CD14-positive monocyte (primary cell): ENCODE results near the gene DTNB. TPM values are rescaled to one million over a fixed set of nuclear protein-coding genes. Genes with fewer than 3 reads are reported as not detected.

Source experiments
- DNase-seq, 3 donors: peaks; one replicate each; pipeline ENCODE4 v3.0.0-alpha.2; 2011 to 2022
- H2AFZ ChIP-seq: 2 replicates; pipeline ENCODE4 v1.6.0; 2012; ENCODE audit warnings: mild to moderate bottlenecking, low read depth, low read length, inconsistent platforms; ENCODE audit not compliant: insufficient read depth, poor library complexity, severe bottlenecking
- H3K27ac ChIP-seq, 2 donors: 1 replicate in 1 of 2; 2 replicates in 1 of 2; pipeline ENCODE4 v1.5.1; 2012 to 2013; ENCODE audit warnings: low read length in 2 of 2, control low read depth in 1 of 2, inconsistent platforms in 1 of 2, low read depth in 1 of 2, mild to moderate bottlenecking in 1 of 2
- H3K27me3 ChIP-seq, 2 donors: one replicate each; pipeline versions ENCODE4 v1.6.0 to v1.6.1; 2011 to 2013; ENCODE audit warnings: low read length in 2 of 2; ENCODE audit not compliant: control insufficient read depth in 2 of 2, insufficient read depth in 2 of 2
- H3K36me3 ChIP-seq, 2 donors: replicated peaks in 1 of 2; 1 replicate in 1 of 2; 2 replicates in 1 of 2; pipeline versions ENCODE4 v1.5.1 to v1.6.1; 2012 to 2013; ENCODE audit warnings: low read length in 2 of 2, control low read depth in 1 of 2, inconsistent platforms in 1 of 2, mild to moderate bottlenecking in 1 of 2; ENCODE audit not compliant: insufficient read depth in 2 of 2, control insufficient read depth in 1 of 2
- H3K4me1 ChIP-seq, 2 donors: 1 replicate in 1 of 2; 2 replicates in 1 of 2; pipeline versions ENCODE4 v1.5.1 to v1.6.1; 2012 to 2013; ENCODE audit warnings: low read length in 2 of 2, control low read depth in 1 of 2, inconsistent platforms in 1 of 2, mild to moderate bottlenecking in 1 of 2, moderate library complexity in 1 of 2; ENCODE audit not compliant: insufficient read depth in 2 of 2, control insufficient read depth in 1 of 2
- H3K4me2 ChIP-seq: replicated peaks from 2 replicates; pipeline ENCODE3; 2012; ENCODE audit warnings: low read length, moderate library complexity, mild to moderate bottlenecking; ENCODE audit not compliant: poor library complexity, severe bottlenecking; ENCODE audit errors: extremely low read depth
- H3K4me3 ChIP-seq, 3 experiments: fragments of 200-600 bp in 1 of 3; sonication (generic) in 1 of 3; replicated peaks in 1 of 3; 1 replicate in 2 of 3; 2 replicates in 1 of 3; pipeline ENCODE4 v1.5.1; 2011 to 2013; ENCODE audit warnings: low read length in 3 of 3, mild to moderate bottlenecking in 3 of 3, control low read depth in 2 of 3, low read depth in 2 of 3, inconsistent platforms in 1 of 3, moderate library complexity in 1 of 3
- H3K79me2 ChIP-seq: 2 replicates; pipeline ENCODE4 v1.6.0; 2012; ENCODE audit warnings: mild to moderate bottlenecking, control low read depth, inconsistent platforms, low read length, moderate library complexity; ENCODE audit not compliant: insufficient read depth
- H3K9ac ChIP-seq: 2 replicates; pipeline ENCODE4 v1.6.0; 2017; ENCODE audit warnings: low read length, mild to moderate bottlenecking; ENCODE audit not compliant: insufficient read depth, poor library complexity, severe bottlenecking
- H3K9me3 ChIP-seq, 2 donors: replicated peaks in 1 of 2; 1 replicate in 1 of 2; 2 replicates in 1 of 2; pipeline versions ENCODE4 v1.5.1 to v1.6.1; 2012 to 2013; ENCODE audit warnings: low read length in 2 of 2, control low read depth in 1 of 2; ENCODE audit not compliant: control insufficient read depth in 1 of 2, insufficient read depth in 1 of 2
- H4K20me1 ChIP-seq: 2 replicates; pipeline ENCODE4 v1.6.0; 2012; ENCODE audit warnings: mild to moderate bottlenecking, low read length, control low read depth, moderate library complexity; ENCODE audit not compliant: insufficient read depth
- H3K27ac Mint-ChIP-seq, 7 donors: one replicate each; pipeline ENCODE4 v1.8.0; 2020; ENCODE audit warnings: mild to moderate bottlenecking in 7 of 7, mixed read lengths in 7 of 7, moderate library complexity in 6 of 7, inconsistent platforms in 2 of 7
- H3K27me3 Mint-ChIP-seq, 3 donors: one replicate each; pipeline ENCODE4 v1.8.0; 2021 to 2022; ENCODE audit warnings: low read depth in 3 of 3, mild to moderate bottlenecking in 3 of 3, mixed read lengths in 3 of 3, moderate library complexity in 3 of 3, inconsistent platforms in 1 of 3
- H3K36me3 Mint-ChIP-seq, 2 donors: one replicate each; pipeline ENCODE4 v1.8.0; 2020; ENCODE audit warnings: mixed read lengths in 2 of 2, inconsistent platforms in 1 of 2, mild to moderate bottlenecking in 1 of 2
- H3K4me1 Mint-ChIP-seq: one replicate; pipeline ENCODE4 v1.8.0; 2020; ENCODE audit warnings: mild to moderate bottlenecking, mixed read lengths
- H3K4me3 Mint-ChIP-seq, 2 donors: one replicate each; pipeline ENCODE4 v1.8.0; 2020; ENCODE audit warnings: mild to moderate bottlenecking in 2 of 2, mixed read lengths in 2 of 2, moderate library complexity in 1 of 2
- H3K9me3 Mint-ChIP-seq, 7 donors: one replicate each; pipeline ENCODE4 v1.8.0; 2020 to 2022; ENCODE audit warnings: mixed read lengths in 7 of 7, mild to moderate bottlenecking in 6 of 7, moderate library complexity in 6 of 7, inconsistent platforms in 2 of 7
- WGBS: methylation state at CpG from one replicate; pipeline ENCODE4 v1.1.5; 2013; ENCODE audit warnings: missing lambda C conversion rate; ENCODE audit not compliant: insufficient coverage; 5-methylcytosine and 5-hydroxymethylcytosine counted together
- intact Hi-C, 2 donors: fragments of 100-400 bp; cut with micrococcal nuclease; formaldehyde crosslinking; loops; one replicate each; pipeline versions ENCODE4 v1.15.0 to v1.15.1; 2023
- polyA plus RNA-seq, 3 donors: library from polyadenylated mRNA; depleted of rRNA in 1 of 3; unstranded in 2 of 3; stranded (reverse) in 1 of 3; fragments of 300-500 nt in 2 of 3; fragments of >200 nt in 1 of 3; fragmentation: Illumina TruSeq in 2 of 3; gene quantifications; 1 replicate in 2 of 3; 2 replicates in 1 of 3; pipeline ENCODE4 v1.2.3, GENCODE V29; 2012 to 2021
- TF ChIP-seq, protein P1 (sequence below): fragments of 200-600 bp; IDR thresholded peaks from one replicate; pipeline ENCODE4 v1.8.0; 2022; ENCODE audit warnings: antibody characterized with exemption, mild to moderate bottlenecking

DTNB gene
- polyA plus RNA-seq, 3 donors, result 3.0 to 4.2 (median 3.3) TPM

DNA sequence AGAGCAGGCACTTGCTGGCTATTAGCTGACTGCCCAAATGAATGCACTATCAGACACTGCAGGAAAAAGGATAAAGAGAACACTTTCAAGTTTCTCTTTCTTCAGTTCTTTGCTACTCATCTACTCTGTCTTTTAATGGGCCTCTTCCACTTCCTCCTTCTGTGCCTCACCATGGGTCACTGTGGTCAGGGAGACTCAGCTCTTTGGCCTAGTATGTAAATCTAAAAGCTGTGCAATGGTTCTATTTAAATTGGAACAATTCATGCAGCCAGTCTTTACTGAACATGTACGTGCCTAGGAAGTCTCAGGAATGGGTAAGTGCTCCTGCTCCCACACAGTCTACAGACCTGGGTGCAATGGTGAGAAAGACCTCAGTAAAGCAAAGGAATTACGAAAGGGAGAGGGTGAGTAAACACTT, 252.5 kb downstream of the DTNB start:
- Mint-ChIP-seq H3K4me3 (peak overlapping the region; percentile 47 to 72), H3K4me1 (peaks cover 37% of the 10 kb centered on the region), H3K27ac (peak overlapping the region; percentile 37 to 94 (median 79)), H3K27me3 (peaks cover 0 to 3% (median 0%) of the 10 kb centered on the region in 3 donors), H3K9me3 (peaks cover 3 to 9% (median 6%) of the 10 kb centered on the region in 7 donors), H3K36me3 (peaks cover 0 to 5% of the 10 kb centered on the region in 2 donors)
- 10% methylated on average over 1 of the region's 2 CpGs for WGBS
- peaks cover 33 to 34% of the 10 kb centered on the region in 2 donors for H3K4me1 ChIP-seq
- TF ChIP-seq, protein P1, sequence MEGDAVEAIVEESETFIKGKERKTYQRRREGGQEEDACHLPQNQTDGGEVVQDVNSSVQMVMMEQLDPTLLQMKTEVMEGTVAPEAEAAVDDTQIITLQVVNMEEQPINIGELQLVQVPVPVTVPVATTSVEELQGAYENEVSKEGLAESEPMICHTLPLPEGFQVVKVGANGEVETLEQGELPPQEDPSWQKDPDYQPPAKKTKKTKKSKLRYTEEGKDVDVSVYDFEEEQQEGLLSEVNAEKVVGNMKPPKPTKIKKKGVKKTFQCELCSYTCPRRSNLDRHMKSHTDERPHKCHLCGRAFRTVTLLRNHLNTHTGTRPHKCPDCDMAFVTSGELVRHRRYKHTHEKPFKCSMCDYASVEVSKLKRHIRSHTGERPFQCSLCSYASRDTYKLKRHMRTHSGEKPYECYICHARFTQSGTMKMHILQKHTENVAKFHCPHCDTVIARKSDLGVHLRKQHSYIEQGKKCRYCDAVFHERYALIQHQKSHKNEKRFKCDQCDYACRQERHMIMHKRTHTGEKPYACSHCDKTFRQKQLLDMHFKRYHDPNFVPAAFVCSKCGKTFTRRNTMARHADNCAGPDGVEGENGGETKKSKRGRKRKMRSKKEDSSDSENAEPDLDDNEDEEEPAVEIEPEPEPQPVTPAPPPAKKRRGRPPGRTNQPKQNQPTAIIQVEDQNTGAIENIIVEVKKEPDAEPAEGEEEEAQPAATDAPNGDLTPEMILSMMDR, result no peak
- H3K79me2 ChIP-seq, result no peaks in the 10 kb centered on the region
- H3K4me3 ChIP-seq, result peak overlapping the region in 1 of 3 experiments; percentile 29
- peak overlapping the region; percentile 51 for H3K4me2 ChIP-seq
- peak; percentile 61 to 65 (median 62) for DNase-seq
- no peaks in the 10 kb centered on the region for H3K9me3 ChIP-seq
- H2AFZ ChIP-seq, result no peak overlapping the region
- intact Hi-C loops, result no loop called here
- H3K9ac ChIP-seq, result no peak overlapping the region
- H3K27me3 ChIP-seq, result no peaks in the 10 kb centered on the region
- H3K36me3 ChIP-seq, result no peaks in the 10 kb centered on the region
- H3K27ac ChIP-seq, result peak overlapping the region; percentile 44 to 71
- H4K20me1 ChIP-seq, result no peaks in the 10 kb centered on the region

DNA sequence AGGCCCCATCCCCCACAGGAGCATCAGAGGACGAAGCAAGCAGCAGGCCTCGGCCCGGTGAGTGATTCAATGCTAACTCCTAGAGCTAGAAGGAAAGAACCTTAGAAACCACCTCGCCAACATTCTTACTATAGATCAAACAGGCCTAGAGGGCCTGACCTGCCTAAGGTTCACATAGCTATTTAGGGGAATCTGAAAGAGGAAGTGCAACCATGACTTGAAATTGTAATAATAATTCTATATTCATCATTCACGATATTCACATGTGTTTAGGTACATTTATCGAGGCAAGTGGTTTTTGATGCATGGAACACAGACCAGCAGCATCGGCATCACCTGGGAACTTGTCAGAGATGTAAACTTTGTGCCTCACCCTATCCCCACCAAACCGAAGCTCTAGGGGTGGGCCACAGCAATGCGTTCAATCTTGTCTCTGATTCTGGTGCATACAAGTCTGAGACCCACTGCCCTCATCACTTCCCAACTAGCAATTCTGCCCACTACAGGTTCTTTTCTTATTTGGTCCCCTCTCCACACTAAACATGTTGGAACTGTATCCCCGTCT, 253.6 kb downstream of the DTNB start:
- Histone ChIP-seq H3K9ac (no peak overlapping the region), H2AFZ (no peak overlapping the region), H3K27me3 (no peaks in the 10 kb centered on the region), H3K36me3 (no peaks in the 10 kb centered on the region), H3K27ac (peak overlapping the region; percentile 21 to 62), H3K9me3 (no peaks in the 10 kb centered on the region), H4K20me1 (no peaks in the 10 kb centered on the region), H3K4me2 (no peak overlapping the region), H3K79me2 (no peaks in the 10 kb centered on the region), H3K4me3 (no peak overlapping the region), H3K4me1 (peaks cover 33 to 34% of the 10 kb centered on the region in 2 donors)
- 90% methylated on average over 3 of the region's 10 CpGs for WGBS
- intact Hi-C loops, result no loop called here
- Mint-ChIP-seq H3K4me3 (no peak overlapping the region), H3K27me3 (peaks cover 0 to 4% (median 0%) of the 10 kb centered on the region in 3 donors), H3K4me1 (peaks cover 37% of the 10 kb centered on the region), H3K36me3 (peaks cover 0 to 5% of the 10 kb centered on the region in 2 donors), H3K9me3 (peaks cover 3 to 9% (median 6%) of the 10 kb centered on the region in 7 donors), H3K27ac (peak overlapping the region; percentile 22 to 87 (median 55))
- TF ChIP-seq, protein P1, result no peak
- peak; percentile 36 to 57 (median 53) for DNase-seq
